Measurements from ENCODE around the gene CP.

CP gene

DNA sequence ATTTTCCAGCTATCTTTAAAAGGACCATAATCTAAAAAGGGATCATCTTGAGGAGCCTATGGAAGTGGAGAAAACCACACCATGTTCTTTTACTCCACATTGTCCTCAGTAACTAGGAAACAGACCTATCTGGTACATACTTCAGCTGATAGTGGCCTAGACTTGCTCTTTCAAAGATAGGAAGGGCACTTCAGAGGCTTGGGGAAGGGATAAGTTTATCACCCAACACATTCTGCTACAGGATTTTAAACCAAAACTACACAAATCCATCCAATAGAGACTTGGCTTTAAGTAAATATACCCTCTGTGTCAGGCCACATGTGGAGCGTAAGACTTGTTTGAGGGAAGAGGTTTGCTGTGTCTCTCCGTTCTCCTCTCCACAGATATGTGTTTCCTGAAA lies 35.4 kb downstream of the CP start:
- DNase-seq (ENCODE audit: low spot score): no peak

DNA sequence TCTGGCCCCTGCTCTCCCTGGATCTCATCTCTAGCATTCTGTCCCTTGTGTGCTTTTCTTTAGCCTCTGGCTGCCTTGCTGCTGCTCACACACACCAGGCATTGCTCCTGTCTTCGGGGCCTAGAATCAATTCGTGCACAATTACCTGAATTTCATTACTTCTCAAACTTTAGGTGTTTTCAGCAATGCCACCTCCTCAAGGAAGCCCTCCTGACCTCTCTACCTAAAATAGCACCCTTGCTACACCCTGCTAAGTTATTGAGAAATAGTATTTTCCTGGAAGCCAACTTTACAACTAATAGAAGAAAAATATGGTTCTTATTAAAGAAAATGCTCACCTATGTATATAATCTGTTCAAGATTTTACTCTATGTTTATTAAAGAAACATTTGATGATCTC lies 40.4 kb downstream of the CP start:
- DNase-seq (ENCODE audit: low spot score): no peak

- DNase-seq (ENCODE audit: low spot score): peak; percentile 92
Measured at GRCh38 chr3:149180057-149180573, 41.5 kb downstream of the CP start.

DNA sequence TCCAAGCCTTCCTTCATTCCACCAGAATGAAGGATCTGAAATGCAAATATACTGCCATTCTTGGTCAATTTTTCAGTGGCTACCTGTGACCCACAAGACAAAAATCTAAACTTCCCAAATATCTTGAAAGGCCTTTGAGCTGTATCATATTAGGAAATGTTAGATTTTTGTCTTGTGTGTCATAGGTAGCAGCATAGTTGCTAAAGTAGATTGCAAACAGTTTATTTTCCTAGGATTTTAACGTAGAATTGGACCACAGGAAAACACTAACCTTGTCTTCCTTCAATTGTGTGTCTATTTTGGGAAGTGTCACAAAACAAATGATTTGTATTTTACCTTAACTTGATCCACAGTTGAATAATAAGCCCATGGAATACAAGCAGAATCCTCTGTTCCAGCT lies 42.4 kb downstream of the CP start:
- DNase-seq (ENCODE audit: low spot score): peak; percentile 23

GRCh38 chr3:149177122-149177521 lies 44.5 kb downstream of the CP start:
- no peak for DNase-seq (ENCODE audit: low spot score)

GRCh38 chr3:149174901-149175300 lies 46.7 kb downstream of the CP start:
- no peak for DNase-seq (ENCODE audit: low spot score)

- DNase-seq (ENCODE audit: low spot score): no peak
Measured at GRCh38 chr3:149170672-149171071, 51.0 kb downstream of the CP start.

- no peak for DNase-seq (ENCODE audit: low spot score)
Measured at GRCh38 chr3:149167898-149168297, 53.7 kb downstream of the CP start.

DNA sequence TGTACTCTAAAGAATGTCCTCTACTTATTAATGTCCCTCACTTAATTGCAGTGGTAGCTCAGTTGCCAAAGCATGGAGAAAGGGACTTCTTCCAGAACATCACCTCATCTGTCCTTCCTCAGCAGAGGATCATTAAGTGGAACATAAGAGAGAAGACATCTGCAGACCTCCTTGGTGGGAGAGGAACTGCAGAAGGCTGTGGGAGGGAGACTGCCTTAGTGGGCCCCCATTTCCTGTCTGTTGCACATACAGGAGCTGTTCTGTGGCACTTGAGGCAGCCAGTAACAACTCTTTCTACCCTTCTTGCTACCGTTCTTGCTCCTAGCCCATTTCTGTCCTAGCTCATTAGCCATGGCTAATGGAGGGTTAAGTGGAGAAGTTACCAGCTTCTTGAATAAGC lies 58.6 kb downstream of the CP start:
- no peak for DNase-seq (ENCODE audit: low spot score)

- no peak for DNase-seq (ENCODE audit: low spot score)
Measured at GRCh38 chr3:149162007-149162406, 59.6 kb downstream of the CP start.

DNA sequence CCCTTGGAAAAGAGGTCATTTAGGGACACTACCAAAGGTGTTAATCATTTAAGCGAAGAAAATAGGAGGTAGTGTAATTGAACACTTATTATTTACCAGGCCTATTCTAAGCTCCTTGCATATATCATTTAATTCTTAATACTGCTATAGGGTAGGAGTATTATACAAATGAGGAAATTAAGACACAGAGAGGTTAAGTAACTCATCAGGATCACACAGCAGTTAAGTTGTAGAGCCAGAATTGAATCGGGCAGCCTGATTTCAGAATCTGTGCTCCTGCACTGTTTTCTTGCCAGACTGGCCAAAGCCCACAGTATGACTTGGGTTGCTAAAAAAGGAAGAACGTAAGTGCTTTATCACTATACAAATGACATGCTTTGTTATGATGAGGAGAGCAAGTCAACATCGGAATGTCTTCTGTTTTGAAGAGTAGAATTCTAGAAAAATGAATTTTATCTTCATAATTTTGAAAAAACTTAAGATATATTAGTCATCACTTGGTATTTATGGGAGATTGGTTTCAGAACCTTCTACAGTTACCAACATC lies 60.8 kb downstream of the CP start:
- no peak for DNase-seq (ENCODE audit: low spot score)

DNA sequence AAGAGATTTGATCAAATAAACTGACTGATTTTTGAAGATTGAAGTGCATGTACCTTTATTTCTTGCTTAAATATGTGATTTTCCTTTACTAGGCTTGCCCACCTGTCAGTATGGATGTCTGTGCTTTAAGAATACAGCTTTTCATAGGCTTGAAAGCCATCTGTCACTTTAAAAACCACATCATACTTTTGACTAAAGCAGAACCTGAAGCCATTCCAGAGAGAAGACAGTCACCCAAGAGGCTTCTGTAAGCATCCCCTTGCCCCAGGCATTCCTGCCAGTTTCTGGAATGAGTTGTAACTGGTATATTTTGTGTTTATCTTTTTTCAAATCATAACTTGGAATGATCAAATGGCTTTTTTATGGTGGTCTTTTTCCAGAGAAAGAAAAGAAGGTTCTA lies 68.2 kb downstream of the CP start:
- no peak for DNase-seq (ENCODE audit: low spot score)

DNA sequence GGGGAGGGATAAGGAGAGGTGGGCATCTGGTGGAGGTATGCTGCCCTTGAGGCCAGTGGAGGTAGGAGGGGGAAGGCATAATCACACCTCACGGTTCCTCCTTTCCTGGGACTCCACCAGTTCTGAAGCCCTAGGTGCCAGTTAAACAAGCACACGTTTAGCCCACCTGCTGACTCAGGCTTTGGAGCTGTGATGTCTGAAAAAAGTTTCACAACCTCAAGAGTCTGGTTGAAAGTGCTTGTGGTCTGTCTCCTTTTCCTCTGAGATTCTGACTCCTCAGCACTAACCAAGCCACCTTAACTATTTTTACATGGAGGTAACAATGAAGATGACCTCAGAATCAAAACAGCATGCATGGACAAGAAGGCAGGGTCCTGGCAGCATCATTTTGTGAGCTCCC lies 69.2 kb downstream of the CP start:
- DNase-seq (ENCODE audit: low spot score): peak; percentile 19

DNA sequence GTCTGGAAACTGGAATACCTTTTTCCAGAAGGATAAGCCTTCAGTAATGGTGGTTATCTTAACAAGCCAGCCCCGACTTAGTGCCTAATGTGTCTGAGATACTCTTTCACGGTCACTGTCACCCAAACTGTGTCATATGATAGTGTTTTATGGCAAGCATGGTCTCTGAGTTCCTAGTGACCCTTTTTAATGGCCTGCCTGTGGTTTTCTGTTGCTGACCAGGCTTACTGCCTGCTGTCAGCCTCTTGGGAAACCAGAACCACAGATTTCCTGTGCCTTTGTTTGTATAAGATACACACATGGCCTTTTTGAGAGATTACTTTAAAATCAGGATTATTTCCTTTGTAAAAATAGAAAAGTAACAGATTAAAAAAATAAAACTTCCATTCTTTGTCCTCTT lies 69.8 kb downstream of the CP start:
- DNase-seq (ENCODE audit: low spot score): peak; percentile 53

- DNase-seq (ENCODE audit: low spot score): no peak
Measured at GRCh38 chr3:149150436-149150835, 71.2 kb downstream of the CP start.

GRCh38 chr3:149145974-149146373 lies 75.7 kb downstream of the CP start:
- DNase-seq (ENCODE audit: low spot score): no peak

DNA sequence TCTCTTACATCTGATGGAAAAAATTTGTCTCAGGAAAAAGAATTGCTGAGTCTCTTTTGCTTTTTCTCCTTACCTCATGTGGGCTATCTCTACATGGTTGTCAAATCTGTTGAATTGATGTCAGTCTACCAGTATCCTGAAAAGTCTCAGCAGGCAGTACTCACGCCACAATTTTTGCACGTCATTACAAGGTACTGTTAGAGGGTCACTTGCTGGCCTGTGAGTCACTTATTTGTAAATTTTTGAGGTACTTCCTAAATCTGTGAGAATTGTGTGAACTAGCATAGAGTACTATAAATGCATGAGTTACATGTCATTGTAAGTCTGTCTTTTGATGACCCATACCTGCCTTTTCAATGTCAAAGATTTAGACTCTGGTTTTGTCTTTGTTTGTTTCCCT lies 76.3 kb downstream of the CP start:
- DNase-seq (ENCODE audit: low spot score): no peak

GRCh38 chr3:149142682-149143081 lies 78.9 kb downstream of the CP start:
- no peak for DNase-seq (ENCODE audit: low spot score)

GRCh38 chr3:149134575-149134974 lies 87.1 kb downstream of the CP start:
- no peak for DNase-seq (ENCODE audit: low spot score)

GRCh38 chr3:149131589-149131988 lies 90.0 kb downstream of the CP start:
- DNase-seq (ENCODE audit: low spot score): no peak

GRCh38 chr3:149129326-149130205 lies 92.1 kb downstream of the CP start, which contains the start of gene HPS3:
Gene HPS3 (plus strand): TSS chr3:149129638. CDS start chr3:149129724, 86 bp downstream.
- DNase-seq (ENCODE audit: low spot score): peak; percentile 96

GRCh38 chr3:149128821-149129220 lies 92.8 kb downstream of the CP start:
- peak; percentile 30 for DNase-seq (ENCODE audit: low spot score)
